Left forelimb (tissue), 1 donor: Measurements from ENCODE around the gene NAA40.
"Not testable (repeated sequence)": the region's sequence is repeated elsewhere in the genome, so short reads cannot be mapped to it uniquely, and the experiment has no call there.

Experiments
- DNase-seq: peaks from one replicate; pipeline ENCODE4 v3.0.0-alpha.2; 2018; ENCODE audit warnings: low spot score

NAA40 gene

DNA sequence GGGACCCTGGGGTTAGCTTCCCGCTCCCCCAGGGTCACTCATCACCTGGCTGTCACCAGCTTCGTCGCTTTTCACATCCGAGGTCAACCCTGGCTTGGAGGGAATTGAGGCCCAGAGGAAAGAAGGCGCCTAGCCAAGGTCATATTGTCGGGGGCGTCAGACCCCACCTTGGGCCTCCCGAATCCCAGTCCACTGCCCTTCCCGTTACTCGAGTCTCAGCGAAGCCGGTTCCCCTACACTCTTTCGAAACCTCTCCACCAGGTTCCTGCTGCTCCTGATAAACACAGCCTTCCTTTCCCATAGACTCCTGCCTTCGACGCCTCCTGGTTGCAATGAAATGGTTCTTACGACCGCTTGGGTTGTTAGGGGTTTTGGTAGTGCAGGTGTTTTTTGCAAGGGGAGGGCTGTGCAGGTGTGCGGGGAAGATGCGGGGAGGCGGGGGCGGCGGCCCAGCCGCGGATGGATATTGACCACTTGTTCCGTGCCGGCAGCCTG is 642 bp downstream of the NAA40 start:
- no peak for DNase-seq

DNA sequence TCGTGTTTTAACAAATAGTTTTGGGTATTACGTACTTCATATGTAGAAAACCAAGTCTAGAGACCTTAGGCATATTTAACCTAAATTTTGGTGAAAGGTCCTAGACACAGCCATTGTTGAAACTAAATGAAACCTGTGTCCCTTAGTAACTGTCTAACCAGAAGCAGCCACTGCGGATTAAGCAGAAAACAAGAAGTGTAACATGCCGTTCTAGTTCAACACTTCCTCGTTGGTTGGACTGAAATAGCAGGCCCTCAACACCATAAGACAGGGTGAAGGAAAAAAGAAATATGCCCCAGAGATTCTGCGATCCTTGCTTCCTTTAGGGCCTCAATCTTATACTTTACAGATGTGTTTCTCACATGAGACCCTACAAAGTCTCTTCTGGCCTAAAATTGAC is 2.0 kb downstream of the NAA40 start:
- no peak for DNase-seq

GRCh38 chr11:63941901-63942300 is 3.1 kb downstream of the NAA40 start:
- no peak for DNase-seq

DNA sequence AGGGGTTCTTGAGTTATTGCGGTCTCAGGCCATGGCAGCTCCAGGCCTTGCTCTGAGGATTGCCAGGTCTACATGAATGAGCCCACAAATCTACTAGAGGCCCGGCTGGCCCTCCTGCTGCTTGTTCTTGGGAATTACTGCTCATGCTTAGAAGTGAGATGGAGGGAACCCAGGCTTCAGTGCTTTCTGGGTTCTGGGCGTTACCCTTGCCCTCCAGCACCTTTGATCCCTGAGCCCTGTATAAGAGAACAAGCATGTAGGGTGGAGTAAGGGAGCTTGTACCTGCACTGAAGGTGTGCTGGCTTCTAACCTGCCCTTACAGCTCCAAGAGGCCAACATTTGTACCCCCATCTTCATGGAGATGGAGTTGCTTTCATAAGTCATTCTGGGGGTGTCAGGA is 4.0 kb downstream of the NAA40 start:
- no peak for DNase-seq

GRCh38 chr11:63944987-63945386 is 6.2 kb downstream of the NAA40 start:
- no peak for DNase-seq

- peak; percentile 77 for DNase-seq
Measured at GRCh38 chr11:63945477-63946163, 6.8 kb downstream of the NAA40 start.

- no peak for DNase-seq
Measured at GRCh38 chr11:63951779-63952536, 13.2 kb downstream of the NAA40 start.

DNA sequence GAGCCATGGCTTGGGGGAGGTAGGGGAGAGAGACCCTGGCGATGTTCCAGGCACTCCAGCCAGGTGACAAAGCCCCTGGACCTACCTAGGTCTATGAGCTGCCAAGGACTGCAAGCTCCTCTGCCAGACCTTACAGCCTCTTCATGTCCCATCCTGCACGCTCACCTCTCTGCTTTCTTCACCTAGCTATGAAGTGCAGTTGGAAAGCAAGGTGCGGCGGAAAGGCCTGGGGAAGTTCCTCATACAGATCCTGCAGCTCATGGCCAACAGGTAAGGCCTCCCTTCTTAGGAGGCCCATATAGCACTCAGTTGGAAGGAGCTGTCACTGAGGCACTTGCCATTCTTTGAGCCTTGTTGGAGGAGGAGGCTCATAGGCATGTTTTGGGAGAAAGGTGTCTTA is 13.8 kb downstream of the NAA40 start:
- DNase-seq, result no peak

GRCh38 chr11:63958008-63958407 is 19.2 kb downstream of the NAA40 start:
- DNase-seq, result no peak

DNA sequence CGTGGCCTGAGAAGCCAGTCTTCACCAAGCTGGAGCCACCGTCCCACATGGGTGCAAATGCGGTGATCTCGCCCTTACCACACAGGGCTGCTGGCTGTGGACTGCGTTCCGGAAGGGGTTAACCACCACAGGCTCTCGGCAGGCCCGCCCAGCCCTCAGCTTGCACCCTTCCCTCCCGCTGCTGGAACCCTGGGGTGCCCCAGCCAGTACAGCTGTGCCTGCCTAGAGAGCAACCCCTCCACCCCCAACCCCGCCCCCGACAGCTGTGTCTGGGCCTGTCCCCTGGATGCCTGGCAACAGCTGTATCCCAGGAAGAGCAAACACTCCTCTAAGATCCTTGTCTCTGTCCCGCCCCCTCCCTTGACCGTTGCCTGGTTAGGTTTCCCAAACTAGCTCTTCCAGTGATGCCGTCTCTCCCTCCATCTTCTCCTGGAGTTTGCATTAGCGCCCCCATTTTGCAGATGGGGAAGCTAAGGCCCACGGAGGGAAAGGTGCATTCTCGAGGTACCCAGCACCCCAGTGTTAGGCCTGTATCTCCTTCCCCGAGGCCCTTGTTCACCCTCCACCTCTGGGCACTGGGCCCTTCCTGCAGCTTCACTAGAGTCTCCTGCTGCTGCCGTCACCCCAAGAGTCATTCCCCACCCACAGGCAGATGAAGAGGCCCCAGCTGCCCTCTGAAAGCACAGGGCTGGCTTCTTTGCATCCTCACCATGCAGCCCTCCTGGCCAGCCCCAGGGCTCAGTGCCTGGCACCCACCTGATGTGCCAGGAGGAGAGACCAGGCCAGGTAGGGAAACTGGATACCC is 23.0 kb downstream of the NAA40 start:
- peak; percentile 87 for DNase-seq

DNA sequence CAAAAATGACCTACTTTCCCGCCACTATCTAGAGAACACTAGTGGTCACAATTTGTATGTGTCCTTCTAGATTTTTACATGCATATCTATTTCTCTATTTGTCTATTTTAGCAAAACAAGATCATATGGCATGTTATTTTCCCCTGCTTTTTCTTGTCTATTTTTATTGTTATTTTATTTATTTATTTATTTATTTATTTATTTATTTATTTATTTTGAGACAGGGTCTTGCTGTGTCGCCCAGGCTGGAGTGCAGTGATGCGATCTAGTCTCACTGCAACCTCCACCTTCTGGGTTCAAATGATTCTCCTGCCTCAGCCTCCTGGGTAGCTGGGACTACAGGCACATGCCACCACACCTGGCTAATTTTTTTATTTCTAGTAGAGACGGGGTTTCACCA is 25.1 kb downstream of the NAA40 start:
- not testable (repeated sequence) for DNase-seq

DNA sequence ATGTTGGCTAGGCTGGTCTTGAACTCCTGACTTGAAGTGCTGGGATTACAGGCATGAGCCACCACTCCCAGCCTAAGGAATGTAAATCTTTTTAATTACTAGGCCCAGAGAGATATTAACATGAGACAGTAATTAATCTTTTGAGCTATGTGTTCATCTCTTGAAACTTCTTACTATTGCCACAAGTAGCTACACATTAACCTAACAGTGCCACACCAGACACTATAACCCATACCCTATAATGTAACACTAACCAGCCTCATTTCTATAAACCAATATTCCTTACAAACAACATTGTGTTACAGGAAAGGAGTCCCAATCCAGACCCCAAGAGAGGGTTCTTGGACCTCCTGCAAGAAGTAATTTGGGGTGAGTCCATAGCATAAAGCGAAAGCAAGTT is 27.6 kb downstream of the NAA40 start:
- no peak for DNase-seq

GRCh38 chr11:63969461-63969860 is 30.7 kb downstream of the NAA40 start:
- DNase-seq, result no peak

DNA sequence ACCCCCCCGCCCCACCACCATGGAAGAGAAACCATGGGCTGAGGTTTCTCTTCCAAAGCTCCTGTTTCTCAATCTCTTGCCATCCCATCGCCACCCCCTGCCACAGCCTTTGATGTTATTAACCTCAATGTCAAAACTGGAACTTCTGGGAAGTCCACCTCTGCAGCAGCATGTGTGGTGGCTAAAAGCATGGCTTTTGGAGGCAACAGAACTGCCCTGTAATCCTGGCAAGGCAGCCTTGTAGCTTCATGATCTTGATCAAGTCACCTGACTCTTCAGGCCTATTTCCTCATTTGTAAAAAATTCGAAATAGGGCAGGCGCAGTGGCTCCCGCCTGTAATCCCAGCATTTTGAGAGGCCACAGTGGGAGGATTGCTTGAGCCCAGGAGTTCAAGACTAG is 32.1 kb downstream of the NAA40 start:
- no peak for DNase-seq

GRCh38 chr11:63973912-63974258 is 35.1 kb downstream of the NAA40 start:
- DNase-seq, result not testable (repeated sequence)

- peak; percentile 96 for DNase-seq
Measured at GRCh38 chr11:63974259-63975143, 35.7 kb downstream of the NAA40 start, which contains the start of gene COX8A. TSS of gene COX8A (plus strand) at chr11:63974620. CDS start at chr11:63974681, 61 bp downstream.

DNA sequence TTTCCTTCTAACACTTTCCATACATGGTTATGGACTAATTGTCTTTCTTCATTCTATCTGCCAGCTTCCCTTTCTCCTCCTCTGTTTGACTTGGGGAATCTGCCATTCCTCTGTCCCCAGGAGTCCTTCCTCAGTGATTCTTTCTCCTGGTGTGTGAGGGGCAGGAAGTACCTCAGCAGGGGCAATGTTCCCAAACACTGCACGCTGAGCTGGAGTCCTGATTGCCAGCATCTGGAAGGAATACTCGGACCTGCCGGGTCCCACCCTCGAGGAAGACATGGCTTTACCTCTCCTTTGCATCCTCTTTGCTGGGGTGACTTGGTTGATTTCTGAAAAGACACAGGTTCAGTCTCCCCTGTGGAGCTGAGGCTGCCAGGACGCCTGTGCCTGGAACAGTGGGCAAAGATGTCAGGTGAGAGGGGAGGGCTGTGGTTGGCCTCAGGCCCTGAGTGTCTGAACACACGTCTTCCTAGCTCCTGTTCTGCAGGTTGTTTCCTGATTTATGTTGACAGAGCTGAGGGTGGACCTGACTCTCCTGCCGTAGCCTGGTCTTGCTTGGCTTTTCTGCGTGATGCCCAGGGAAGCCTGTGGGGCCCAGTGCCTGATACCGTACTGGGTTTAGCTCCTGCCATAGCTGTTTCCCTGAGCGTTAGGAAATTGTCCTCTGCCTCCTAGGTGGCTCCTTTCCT is 39.9 kb downstream of the NAA40 start:
- DNase-seq, result no peak

DNA sequence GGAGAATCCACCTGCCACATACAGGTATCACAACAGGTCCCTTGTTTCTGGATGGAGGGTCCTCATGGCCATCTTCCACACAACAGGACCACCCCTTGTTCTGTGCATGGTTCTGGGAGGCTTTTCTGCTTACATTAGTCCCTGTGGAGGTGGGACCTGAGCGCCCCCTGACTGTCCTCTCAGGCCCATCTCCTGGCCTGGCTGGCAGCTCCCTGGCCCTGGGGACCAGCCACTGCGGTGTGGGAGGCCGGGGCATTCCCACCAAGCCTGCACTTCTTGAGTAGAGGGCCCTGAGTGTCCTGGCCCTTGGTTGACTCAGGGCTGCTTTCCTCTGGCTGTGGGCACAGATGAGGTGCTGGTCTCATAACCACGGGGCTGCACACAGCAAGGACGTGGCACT is 40.6 kb downstream of the NAA40 start:
- DNase-seq, result no peak

DNA sequence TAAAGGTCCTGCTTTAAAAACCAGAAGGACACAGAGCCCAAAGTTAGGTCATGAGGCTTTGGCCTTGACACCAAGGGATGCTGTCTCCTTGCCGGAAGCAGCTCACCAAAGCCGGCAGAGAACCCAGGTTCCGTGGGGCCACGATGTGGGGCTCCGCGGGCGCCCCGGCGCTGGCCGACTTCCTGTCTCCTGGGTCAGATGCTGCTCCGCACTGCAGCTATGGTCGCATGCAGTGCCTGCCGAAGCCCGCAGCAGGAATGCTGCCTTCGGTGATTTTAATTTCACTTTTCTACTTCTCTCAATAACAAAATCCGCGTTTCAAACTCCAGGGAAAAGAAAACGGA is 47.0 kb downstream of the NAA40 start:
- no peak for DNase-seq

DNA sequence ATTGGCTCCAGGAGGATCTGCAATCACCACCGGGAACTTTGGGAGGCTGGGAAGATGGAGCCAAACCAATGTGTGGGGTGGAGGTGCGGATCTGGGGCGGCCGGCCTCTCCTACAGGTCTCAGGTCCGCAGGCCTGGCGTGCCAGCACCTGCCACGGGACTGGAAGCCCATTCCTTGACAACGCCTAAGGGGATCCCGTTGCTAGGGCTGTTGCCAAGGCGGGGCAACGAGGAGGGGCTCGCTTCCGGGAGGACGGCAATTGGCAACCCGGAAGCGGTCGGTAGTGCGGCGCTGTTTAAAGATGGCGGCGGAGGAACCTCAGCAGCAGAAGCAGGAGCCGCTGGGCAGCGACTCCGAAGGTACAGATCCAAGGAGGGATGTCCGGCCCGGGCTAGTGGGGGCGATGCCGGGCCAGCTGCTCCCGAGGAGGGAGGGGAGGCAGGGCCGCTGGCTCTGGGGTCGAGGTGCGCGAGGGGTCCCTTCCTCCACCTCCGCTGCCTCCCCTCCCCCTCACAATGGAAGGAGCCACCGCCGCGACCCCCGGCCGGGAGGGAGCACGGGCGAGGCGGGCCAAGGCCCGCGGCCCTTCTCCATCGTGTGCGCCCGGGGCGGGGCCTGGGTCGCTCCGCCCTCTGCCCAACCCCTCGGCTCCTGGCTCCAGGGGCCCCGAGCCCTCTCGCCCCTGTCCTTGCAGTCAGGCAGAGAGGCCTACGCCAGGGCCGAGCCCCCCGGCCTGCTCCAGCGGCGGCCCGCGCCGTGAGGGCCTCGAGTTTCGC is 47.5 kb downstream of the NAA40 start, which contains the start of gene OTUB1:
Gene OTUB1 (plus strand): TSS at position 283 of the 776 bp plus-strand sequence. CDS start 19 bp downstream, at position 302.
- DNase-seq, result peak; percentile 93
